HG02623 (cell line): Measurements from ENCODE around the gene NAGA.
"Not testable (repeated sequence)": the region's sequence is repeated elsewhere in the genome, so short reads cannot be mapped to it uniquely, and the experiment has no call there.

Experiments
- ATAC-seq: cut with Tn5 transposase; IDR thresholded peaks from one replicate; pipeline ENCODE4 v1.9.1; 2021; ENCODE audit warnings: moderate library complexity; ENCODE audit not compliant: unreplicated experiment

NAGA gene

DNA sequence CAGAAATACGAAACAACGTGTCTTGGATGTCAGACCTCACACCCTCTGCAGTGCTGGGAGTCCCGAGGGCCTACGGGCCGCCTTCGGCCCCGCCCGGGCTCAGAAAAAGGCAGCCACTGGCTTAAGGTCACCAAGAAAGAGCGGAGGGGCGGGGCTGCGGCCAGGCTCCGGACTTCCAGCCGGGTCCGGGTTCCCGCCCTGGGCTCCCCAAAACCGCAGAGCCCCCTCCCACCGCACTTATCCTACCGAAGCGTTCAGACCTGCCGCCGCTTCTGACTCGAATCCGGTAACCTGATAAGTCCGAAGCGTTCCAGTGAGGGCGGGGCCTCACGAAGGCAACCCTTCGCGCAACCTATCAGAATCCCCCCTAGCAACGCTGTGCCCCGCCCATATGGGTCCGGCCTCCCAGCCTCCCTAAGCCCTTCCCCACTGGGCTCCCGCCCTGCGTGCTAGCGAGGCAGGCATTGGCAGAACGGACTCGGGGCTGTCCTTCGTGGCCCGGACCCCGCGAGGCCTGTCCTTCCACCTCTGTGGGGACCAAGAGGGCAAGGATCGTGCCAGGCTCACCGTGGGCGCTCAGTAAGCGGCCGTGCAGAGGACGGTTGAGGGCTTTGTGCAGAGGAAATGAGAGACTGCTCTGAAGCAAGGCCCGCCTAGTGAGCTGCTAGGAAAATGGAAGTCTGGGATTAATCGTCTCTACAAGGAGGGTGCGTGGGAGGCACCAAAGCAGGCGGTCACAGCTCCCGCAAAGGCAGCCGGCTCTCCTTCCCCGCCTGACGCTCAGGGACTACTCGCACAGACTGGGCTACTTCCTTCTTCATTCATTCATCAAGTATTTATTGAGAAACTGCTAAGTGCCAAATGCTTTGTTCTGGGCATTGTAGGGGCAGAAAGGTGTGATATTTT, at the start of gene NAGA:
NAGA (minus strand) TSS at position 296 of the 906 bp plus-strand sequence. CDS start 515 bp downstream, outside the sequence.
- ATAC-seq, result peak; percentile 88

DNA sequence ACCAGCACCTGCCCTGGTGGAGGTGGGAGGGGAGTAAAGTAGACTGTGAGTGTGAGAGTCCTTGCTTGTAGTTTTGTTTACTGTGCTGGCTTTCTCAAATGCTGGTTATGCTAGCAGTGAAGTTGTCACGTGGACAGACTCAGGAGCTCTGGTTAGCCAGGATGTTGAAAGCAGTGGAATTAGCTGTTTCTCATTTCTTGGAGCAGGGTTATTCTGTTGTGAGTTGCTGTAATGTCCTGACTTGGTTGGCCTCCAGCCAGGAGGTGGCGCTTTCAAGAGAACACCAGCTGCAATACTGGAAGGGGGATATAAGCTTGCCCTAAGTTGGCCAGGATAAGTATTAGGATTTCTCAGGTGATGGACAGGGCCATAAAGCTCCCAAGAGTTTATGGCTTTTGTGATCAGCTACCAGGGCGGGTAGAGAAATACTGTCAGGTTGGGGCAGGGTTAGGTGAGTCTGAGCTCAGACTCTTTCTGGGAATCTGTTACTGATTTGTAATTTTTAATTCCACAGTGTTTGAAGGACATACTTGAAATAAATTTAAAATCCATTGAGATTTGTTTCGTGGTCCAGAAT, 46.3 kb upstream of the NAGA start:
- no peak for ATAC-seq

GRCh38 chr22:42115420-42115830, 44.8 kb upstream of the NAGA start:
- not testable (repeated sequence) for ATAC-seq

DNA sequence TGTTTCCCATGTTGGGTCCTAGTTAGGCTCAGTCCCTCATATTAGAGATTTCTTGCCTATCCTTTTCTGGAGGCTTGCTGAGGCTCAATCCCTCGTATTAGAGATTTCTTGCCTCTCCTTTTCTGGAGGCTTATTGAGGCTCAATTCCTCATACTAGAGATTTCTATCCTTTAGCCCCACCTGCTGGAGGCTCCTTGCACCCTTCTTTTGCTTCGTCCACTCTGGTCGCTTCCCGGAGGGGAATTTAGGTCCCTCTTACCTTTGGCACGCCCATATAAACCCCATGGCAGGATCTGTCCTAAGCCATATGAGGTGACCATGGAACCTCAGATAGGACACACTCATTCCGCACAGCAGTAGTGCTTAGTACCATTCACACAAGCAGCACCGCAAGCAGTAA, 44.1 kb upstream of the NAGA start:
- ATAC-seq, result no peak

DNA sequence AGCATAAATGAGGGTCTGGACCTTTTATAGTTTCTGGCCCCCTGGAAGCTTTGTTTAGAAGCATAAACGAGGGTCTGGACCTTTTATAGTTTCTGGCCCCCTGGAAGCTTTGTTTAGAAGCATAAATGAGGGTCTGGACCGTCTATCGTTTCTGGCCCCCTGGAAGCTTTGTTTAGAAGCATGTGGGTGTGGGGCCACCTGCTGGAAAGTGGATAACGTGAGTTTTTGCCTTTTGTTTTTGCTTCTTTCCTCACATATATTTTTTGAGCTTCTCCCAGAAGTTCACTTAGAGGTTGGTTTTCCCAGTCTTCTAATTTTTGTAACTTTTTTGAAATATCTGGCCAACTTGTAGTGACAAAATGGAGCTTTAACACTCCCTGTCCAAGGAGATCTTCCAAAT, 42.2 kb upstream of the NAGA start:
- not testable (repeated sequence) for ATAC-seq

GRCh38 chr22:42111798-42112197, 41.2 kb upstream of the NAGA start:
- ATAC-seq, result no peak

DNA sequence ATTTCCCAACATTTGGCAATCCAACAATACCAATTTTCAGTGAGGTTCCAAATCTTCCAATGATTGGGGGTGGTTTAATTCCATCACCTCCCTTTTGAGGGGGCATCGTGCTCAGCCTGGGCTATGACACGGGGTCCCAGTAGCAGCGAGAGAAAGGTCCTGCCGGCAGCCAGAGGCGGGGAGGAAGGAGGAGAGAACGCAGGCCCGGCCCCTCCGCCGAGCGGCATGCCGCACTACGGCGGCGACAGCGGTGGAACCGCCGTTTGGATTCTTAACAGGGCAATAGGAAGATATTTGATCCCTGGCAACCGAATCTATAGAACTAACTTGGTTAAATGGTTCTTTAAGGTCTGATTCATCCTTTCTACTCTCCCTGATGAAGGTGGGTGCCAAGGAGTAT, 38.2 kb upstream of the NAGA start:
- ATAC-seq, result no peak

- ATAC-seq, result not testable (repeated sequence)
These were observed 33.8 kb upstream of the NAGA start for GRCh38 chr22:42104332-42104860.

GRCh38 chr22:42101199-42101598, 30.6 kb upstream of the NAGA start:
- ATAC-seq, result no peak

GRCh38 chr22:42091455-42091782, 20.8 kb upstream of the NAGA start:
- no peak for ATAC-seq

- ATAC-seq, result peak; percentile 95
These were observed 20.2 kb upstream of the NAGA start, which contains the start of gene NDUFA6 for GRCh38 chr22:42090596-42091454. NDUFA6 (minus strand) TSS chr22:42090772; CDS start chr22:42090744, 28 bp downstream.

DNA sequence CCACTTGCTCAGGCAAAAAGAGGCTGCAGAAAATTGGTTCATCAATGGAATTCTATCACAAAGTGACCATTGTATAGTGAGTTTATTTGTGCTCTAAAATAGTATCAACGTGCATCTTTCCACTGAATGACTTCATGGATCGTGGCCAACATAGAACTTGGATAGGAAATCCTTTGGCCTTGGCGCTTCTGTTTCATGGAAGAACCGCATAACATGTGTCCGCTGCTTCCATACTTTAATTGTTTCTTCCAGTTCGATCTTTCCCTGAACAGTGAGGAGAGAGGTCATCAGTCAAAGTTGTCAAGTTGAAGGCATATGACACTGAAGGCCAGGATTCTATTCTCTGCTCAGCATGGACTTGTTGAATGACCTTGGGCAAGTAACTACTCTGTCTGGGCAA, 15.4 kb upstream of the NAGA start:
- no peak for ATAC-seq

- no peak for ATAC-seq
These were observed 14.3 kb upstream of the NAGA start for GRCh38 chr22:42084874-42085273.

DNA sequence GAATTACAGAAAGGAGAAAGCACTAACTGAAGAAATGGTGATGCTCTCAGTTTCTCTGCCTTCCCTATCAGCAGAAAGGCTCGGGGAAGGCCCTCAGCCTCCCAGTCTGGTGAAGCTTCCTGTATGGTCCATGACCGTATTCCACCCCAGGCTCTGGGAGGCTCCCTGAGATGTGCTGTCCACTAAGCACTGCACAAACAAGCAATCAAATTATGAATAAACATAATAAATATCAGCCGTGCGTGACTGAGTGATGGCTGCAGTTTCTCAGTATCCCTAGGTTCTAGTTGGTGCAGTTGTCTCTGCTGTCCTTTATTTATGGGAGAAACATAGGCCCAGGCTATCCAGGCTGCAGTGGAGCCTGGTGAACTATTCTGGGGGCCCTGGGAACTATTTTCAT, 12.5 kb upstream of the NAGA start:
- ATAC-seq, result no peak

DNA sequence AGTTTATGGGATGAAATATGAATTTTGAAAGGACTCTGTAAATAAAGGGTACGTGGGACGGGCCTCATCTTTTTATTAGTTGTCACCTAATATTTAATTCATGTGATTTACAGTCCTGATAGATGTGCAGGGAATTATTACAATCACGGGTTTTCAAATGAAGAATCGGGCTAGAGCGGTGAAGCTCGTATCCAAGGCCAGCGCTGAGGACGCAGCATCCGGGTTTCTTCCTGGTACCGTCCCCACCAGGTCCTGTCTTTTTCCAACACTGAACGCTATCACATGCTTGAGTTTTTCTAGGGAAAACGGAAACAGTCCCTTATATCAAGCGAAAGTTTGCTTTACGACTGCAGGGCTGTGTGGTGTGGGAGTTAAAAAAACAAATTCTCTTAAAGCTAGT, 9.7 kb upstream of the NAGA start:
- no peak for ATAC-seq

DNA sequence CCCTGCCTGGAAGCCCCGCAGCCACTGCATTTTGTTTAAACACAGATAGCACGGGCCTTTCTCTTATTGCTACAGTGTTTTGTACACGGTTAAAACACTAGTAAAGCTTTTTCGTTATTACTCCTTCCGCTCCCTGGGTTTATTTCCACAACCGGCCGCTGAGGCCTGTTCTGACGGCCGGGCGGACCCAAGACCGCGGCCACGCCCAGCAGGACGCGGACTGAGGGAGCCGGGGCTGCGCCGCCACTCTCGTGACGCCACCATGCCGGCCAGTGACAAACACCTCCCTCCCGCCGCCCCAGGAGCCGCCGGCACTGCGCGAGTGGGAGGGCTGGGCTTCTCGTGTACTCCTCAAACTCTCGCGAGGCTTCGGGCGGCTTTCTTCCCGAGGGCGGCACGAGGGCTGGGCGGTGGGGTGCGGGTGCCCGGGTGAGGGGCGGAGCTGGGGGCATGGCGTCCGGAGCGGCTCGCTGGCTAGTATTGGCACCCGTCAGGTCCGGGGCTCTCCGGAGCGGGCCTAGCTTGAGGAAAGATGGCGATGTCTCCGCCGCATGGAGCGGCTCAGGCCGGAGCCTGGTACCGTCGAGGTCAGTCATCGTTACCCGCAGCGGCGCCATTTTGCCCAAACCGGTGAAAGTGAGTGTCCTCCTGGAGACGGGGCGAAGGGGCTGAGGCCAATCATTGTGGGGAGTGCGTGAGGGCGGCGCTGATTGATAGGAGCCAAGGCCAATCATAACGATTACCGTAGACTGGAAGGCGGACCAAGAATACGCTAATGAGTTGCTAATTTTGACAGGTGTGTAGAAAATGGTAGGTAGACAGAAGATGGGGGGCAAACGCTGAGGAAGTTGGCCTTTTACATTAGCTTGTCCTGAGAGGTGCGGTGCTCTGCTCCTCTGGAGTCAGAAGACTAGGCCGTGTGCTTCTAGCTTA, 9.0 kb upstream of the NAGA start, which contains the start of gene SMDT1:
SMDT1 (plus strand) TSS at position 382 of the 933 bp plus-strand sequence; CDS start at position 451, 69 bp downstream.
- peak; percentile 81 for ATAC-seq

DNA sequence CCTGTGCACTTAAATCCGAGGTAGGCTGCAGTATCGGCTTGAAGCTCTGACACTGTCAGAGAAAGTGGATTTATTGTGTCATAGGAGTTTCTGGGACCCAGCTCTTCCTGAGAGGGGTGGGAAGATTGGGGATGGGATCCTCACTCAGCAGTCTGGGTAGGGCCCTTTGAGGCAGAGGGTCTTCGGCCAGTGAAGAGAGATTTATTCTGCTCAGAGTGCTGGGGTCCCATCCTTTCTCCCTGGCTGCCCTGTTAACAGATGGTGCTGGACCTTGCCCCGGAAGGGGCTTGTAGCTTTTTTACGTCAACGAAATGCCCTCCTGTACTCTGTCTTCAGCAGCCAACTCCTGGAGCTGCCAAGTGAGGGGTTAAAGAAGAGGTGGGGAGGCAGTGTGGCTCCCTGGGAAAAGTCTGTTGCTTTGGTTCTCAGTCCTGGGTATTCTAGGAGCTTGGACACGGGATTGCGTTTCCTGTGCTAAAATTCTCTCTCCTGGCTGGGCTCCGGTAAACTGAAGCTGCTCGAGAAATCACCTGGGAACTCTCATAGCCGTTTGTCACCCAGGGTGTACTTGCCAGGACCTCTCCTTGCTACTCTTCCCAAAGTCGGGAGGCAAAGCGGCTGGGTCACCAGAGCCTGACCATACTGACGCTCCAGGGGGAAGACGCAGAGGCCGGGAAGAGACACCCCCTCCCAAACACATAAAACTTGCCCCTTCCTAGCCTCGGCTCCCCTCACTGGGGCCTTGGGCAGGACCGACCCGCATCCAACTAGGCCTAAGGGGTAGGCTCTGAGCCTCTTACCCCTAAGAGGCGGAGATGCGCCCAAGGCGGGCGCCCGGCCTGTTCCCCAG, 8.1 kb upstream of the NAGA start:
- ATAC-seq, result no peak

GRCh38 chr22:42077486-42078125, 7.0 kb upstream of the NAGA start:
- no peak for ATAC-seq
